ENCODE measurements around the gene CAMTA1.

CAMTA1 gene

DNA sequence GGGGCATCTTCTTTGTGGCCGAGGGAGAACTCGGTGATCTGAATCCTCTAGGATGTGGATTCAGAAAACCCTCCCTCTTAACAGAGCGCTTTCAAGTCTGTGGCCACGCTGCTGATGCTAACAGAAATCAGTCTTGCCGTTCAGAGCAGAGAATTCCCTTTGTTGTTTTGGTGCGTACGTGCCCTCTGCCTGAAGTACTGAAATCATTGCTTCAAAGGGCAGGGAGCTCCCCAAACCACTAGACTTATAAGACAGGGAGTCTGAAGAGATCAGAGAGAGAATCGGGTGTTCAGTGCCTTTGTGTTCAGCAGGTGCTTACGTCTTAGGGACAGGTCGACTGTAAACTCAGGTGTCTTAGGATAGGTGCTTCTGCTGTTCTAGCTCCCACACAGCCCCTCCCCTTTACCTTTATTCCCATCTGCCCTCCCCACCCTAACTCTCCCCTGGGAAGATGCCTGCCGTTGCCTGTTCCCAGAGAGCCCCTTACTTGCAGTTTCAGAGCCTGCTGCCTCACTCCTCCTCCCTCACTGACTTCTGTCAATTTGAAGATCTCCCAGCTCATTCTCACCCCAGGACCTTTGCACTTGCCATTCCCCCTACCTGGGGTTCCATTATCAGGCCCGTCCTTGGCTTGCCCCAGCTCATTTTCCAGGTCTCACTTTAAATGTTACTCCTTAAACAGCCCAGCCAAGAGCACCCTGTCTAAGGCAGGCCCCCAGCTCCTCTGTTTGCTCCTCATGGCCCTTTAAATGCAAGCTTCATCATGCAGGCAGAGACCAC, 143.0 kb downstream of the CAMTA1 start:
- DNase-seq (ENCODE audit: low spot score), result no peak

DNA sequence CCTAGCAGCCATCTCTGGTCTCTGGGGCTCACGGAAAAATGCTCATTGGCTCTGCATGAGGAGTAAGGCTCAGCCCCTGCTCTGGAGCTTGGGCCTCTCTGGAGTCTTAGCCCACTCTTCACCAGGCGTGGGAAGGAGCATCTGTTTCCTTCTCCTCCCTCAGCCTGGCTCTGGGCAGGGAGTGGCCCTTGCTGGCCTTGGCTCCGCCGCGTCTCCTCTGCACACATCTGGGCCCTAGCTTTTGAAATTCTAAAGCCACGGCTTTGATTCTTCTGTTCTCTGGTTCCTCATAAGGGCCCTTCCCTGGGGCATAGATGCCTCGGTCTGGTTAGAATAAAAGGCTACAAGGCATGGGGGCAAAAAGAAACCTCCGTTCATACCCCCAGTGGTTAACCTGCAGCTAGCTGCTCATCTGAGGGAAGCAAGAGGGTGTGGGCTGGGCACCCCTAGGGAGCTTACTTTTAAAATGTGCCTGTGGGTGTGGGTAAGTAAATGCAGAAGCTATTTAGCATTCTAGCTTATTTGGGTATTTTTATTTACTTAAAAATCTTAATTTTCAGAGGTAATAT, 145.6 kb downstream of the CAMTA1 start:
- DNase-seq (ENCODE audit: low spot score), result no peak

- DNase-seq (ENCODE audit: low spot score), result no peak
Measured at GRCh38 chr1:6935361-6935883, 150.2 kb downstream of the CAMTA1 start.

GRCh38 chr1:6935911-6936690, 150.8 kb downstream of the CAMTA1 start:
- no peak for DNase-seq (ENCODE audit: low spot score)

DNA sequence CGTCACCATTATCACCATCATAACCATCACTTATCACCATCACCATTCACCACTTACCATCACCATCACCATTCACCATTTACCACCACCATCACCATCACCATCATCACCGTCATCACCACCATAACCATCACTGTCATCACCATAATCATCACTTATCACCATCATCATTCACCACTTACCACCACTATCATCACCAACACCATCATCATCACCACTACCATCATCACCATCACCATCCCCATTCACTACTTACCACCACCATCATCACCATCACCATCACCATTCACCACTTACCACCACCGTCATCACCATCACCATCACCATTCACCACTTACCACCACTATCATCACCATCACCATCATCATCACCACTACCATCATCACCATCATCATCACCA, 151.8 kb downstream of the CAMTA1 start:
- no peak for DNase-seq (ENCODE audit: low spot score)

- DNase-seq (ENCODE audit: low spot score), result no peak
Measured at GRCh38 chr1:6939363-6939762, 154.1 kb downstream of the CAMTA1 start.

DNA sequence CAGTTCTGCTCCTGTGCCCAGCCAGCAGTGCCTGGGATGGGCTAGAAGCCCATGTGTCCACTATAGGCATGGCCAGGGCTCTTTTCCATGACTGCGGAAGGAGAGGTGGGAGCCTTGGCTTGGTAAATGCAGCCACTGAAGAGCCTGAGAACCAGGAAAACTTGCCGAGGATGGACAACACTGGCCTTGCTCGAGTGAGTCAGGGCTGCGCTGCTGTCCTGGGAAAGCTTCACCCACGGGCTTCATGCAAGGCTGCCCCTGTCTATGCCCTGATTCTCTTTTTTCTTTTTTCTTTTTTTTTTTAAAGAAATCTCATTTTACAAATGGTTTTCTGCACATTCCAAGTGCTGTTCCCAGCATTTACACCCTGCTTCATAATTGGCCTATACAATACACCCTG, 156.5 kb downstream of the CAMTA1 start:
- DNase-seq (ENCODE audit: low spot score), result no peak

DNA sequence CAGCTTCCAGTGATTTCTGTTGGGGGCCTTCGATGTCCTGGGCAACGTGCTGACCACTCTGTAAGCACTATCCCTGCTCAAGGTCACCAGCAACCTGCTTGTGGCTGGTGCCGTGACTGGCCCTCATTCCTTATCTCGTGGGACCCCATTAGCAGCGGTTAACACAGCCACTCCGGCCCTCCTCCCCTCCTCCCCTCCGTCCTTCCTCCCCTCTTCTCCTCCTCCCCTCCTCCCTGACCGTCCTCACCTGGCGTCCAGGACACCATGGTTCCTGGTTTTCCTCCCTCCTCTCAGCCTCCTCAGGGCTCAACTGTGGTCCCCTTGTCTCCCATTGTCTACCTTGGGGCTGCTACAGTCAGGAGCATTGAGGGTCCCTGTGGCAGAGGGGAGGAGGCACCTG, 157.7 kb downstream of the CAMTA1 start:
- no peak for DNase-seq (ENCODE audit: low spot score)

DNA sequence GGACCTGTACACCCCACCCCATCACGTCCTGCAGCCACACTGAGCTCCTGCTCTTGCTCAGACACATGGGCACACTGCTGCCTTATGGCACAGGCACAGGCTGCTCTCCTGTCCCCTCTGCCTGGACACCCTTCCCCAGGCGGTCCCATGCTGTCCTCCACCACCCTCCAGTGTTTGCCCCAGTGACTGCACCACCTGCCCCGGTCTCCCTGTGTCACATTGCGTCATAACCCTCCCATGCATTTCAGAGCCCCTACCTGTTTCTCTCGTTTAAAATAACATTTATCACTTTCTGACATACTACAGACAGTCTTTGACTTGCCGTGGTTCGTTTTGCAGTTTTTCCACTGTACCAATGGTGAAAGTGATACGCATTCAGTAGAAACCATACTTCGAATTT, 159.2 kb downstream of the CAMTA1 start:
- DNase-seq (ENCODE audit: low spot score), result no peak

- DNase-seq (ENCODE audit: low spot score), result no peak
Measured at GRCh38 chr1:6947952-6948351, 162.7 kb downstream of the CAMTA1 start.

DNA sequence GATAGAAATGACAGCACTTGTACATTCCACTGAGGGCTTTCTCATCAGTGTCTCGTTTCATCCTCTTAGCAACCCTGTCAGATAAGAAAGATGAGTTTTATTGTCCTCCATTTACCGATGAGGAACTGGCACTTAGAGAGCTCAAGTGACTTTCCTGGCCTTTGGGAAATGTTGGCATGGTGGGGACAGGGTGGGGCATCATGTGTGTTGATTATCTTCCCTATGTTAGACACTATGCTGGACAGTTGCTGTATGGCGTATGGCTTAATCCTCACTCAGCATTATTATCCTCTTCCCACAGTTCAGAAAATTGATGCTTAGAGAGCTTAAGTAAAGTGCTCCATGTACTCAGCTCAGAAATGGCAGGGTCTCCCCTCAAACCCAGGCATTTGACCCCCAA, 163.2 kb downstream of the CAMTA1 start:
- no peak for DNase-seq (ENCODE audit: low spot score)

DNA sequence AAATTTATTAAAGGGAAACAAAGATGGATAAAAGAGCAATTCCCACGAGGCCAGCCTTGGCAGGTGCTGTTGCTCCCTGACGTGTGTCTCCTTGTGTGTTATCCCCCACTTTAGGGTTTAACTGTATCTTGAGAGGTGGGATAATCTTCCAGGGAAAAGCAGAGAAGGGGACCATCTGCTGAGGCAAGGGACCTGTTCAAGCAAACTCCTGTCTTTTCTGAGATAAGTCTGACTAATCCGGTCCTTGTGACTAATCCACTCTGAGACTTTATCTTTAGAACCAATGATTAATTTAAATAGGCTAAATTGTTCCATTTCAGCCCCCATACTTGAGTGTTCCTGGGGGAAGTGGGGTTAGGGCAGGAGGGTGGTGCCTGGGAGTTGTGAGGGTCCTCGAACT, 163.6 kb downstream of the CAMTA1 start:
- DNase-seq (ENCODE audit: low spot score), result no peak

DNA sequence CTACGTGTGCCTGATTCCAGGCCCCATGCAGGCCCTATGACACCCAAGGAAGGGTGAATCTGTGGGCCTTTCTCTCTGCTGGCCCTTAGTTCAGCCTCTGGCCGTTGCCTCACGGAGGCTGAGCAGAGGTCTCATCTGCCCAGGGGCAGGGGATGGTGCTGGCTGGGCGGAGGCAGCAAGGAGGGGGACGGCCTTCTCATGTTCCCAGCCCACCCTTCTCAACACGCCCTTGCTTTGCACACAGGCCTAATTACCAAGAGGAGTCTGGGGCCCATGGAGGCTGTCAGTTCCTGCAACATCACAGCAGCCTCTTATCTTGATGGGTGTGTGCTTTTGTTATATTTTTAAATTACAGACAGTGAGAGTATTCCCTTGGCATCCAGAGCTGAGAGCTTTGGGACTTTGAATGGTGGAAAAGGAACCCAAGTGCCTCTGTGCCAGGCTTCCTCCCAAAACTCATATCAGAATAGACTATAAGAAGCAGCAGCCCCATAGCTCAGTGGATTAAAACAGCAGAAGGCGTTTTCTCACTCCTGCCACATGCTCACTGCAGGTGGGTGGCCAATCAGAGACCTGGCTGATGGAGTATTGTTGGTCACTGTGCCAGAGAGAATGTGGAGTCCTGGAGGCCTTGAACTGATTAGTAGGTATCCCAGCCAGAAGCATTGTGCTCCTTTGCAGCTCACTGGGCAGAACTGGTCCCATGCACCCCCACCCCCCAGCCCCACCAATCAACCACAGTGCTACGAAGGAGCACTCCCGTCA, 164.9 kb downstream of the CAMTA1 start:
- DNase-seq (ENCODE audit: low spot score), result no peak

DNA sequence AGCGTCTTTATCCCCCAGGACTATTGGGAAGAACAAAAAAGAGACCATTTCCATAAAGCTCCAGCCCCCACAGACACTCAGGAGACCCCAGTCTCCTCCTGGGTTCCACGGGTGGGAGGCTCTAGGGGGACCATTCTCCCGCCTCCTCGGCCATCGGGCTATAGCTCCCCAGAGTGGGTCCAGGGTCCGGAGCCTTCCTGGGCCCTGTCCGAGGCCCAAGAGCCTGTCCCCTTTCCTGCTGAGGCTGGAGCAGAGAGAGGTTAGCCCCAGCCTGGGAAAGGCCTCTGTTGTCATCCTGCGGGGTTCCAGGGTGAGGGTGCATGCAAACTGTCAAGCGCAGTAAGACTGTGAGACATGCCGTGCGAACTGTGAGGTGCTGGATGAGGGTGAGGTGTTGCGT, 166.3 kb downstream of the CAMTA1 start:
- no peak for DNase-seq (ENCODE audit: low spot score)

DNA sequence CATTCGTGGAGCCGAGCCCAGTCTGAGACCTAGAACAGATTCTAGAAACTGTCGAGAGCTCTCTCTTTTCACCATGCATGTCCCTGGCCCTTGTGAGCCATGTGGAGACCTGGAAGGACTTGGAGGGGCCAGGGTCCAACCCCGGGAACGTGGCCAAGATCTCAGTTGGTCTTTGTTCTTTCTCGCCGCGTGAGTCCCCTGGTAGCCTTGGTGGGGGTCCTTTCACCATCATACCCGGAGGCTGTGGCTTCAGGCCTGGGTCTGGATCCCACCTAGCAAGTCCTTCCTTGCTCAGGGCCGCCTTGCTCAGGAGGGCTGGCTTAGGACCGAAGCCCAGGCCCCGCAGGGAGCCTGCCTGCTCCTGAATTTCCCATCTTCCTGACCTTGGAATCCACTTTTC, 168.0 kb downstream of the CAMTA1 start:
- no peak for DNase-seq (ENCODE audit: low spot score)

GRCh38 chr1:6953907-6954364, 168.7 kb downstream of the CAMTA1 start:
- no peak for DNase-seq (ENCODE audit: low spot score)

DNA sequence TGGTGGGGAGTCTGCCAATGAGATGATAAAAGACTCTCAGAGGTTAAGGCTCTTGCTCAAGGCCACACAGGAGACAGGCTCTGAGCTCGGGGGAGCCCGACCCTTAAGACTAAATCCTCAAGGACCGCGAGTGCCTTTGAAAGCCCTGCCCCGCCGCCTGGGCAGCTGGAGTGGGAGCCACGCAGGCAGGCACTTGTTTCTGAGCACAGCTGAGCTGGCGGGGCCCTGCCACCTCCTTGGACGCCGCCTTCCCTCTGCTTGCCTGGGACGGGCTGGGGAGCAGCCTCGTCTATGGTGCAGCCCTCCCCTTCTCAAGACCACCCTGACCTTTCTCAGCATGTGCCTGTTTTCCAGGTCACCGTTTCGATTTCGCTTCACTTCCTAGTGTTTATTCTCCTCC, 169.3 kb downstream of the CAMTA1 start:
- no peak for DNase-seq (ENCODE audit: low spot score)

- DNase-seq (ENCODE audit: low spot score), result no peak
Measured at GRCh38 chr1:6955357-6956094, 170.3 kb downstream of the CAMTA1 start.

DNA sequence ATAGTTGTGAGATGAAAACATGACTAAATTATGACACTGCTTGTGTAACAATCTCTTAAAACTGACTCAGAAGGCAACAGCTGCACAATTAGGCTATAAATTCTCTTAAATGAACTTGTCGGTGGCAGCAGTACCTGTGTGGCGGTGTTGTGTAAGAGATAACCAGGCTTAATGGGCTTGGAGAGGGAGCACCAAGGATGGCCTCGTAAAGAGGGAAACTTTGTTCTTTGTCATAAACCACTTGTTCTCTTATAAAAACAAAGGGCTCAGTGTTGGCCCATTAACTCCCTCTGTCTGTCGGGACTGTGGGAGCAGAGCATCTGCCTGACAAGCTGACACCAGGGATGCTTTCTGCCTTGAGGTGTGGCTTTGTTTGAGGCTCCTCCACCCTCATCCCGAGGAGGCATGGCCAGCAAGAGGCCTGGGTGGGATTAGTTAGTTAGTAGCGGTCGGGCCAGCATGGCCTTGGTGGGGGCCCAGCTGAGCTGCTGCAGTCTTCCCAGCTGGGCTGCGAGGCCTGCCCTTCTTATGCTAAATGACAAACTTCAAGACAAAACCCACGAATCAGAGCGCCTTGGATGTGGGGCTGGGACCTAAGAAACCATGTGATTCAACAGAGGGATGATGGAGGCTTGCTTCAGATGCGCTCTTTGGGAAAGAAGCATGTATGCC, 171.4 kb downstream of the CAMTA1 start:
- DNase-seq (ENCODE audit: low spot score), result no peak

GRCh38 chr1:6957341-6957740, 172.1 kb downstream of the CAMTA1 start:
- DNase-seq (ENCODE audit: low spot score), result no peak

All from CD4-positive, alpha-beta T cell treated with Interleukin-6 at 100 ng/mL for 8 hours (primary cell).